ENCODE measurements around the gene ACAP2. TPM values are rescaled to one million over a fixed set of nuclear protein-coding genes. Genes with fewer than 3 reads are reported as not detected.

Gene ACAP2
- total RNA-seq, 1 donor from 2014 or later = 12.8 TPM

- intact Hi-C loops (cut with DNase I) = no loop called here
- DNase-seq (no peak), ATAC-seq (ENCODE audit: poor library complexity) (no peak)
Observed at GRCh38 chr3:195269375-195270078, 173.3 kb downstream of the ACAP2 start.

GRCh38 chr3:195268576-195269309 lies 174.1 kb downstream of the ACAP2 start:
- no peak for DNase-seq
- intact Hi-C loops (cut with DNase I) = no loop called here
- no peak for ATAC-seq (ENCODE audit: poor library complexity)

- intact Hi-C loops (cut with DNase I) = no loop called here
- DNase-seq (no peak), ATAC-seq (ENCODE audit: poor library complexity) (no peak)
Observed at GRCh38 chr3:195267096-195267495, 175.7 kb downstream of the ACAP2 start.

GRCh38 chr3:195266428-195266827 lies 176.4 kb downstream of the ACAP2 start:
- ATAC-seq (ENCODE audit: poor library complexity) = no peak
- intact Hi-C loops (cut with DNase I) = no loop called here
- DNase-seq = no peak

- intact Hi-C loops (cut with DNase I) = no loop called here
- no peak for DNase-seq
- ATAC-seq (ENCODE audit: poor library complexity) = no peak
Observed at GRCh38 chr3:195265363-195265976, 177.3 kb downstream of the ACAP2 start.

- ATAC-seq (ENCODE audit: poor library complexity) (no peak), DNase-seq (no peak)
- intact Hi-C loops (cut with DNase I) = no loop called here
Observed at GRCh38 chr3:195263925-195264600, 178.8 kb downstream of the ACAP2 start.

GRCh38 chr3:195263193-195263924 lies 179.5 kb downstream of the ACAP2 start:
- intact Hi-C loops (cut with DNase I) = no loop called here
- no peak for DNase-seq

GRCh38 chr3:195261925-195262324 lies 180.9 kb downstream of the ACAP2 start:
- intact Hi-C loops (cut with DNase I) = loop anchor here (2.0 kb wide), 2 partner anchors 259 to 579 kb away; no protein-coding TSS in a partner anchor
- no peak for ATAC-seq (ENCODE audit: poor library complexity)

More at GRCh38 chr3:195263193-195263924, 179.5 kb downstream of the ACAP2 start:
- no peak for ATAC-seq (ENCODE audit: poor library complexity)

GRCh38 chr3:195260280-195260905 lies 182.4 kb downstream of the ACAP2 start:
- intact Hi-C loops (cut with DNase I) = loop anchor here (2.0 kb wide), 2 partner anchors 258 to 578 kb away; no protein-coding TSS in a partner anchor
- DNase-seq (peak; percentile 69), ATAC-seq (ENCODE audit: poor library complexity) (peak; percentile 21)

More at GRCh38 chr3:195261925-195262324, 180.9 kb downstream of the ACAP2 start:
- no peak for DNase-seq

GRCh38 chr3:195259475-195260279 lies 183.1 kb downstream of the ACAP2 start:
- DNase-seq (peak; percentile 93), ATAC-seq (ENCODE audit: poor library complexity) (peak; percentile 91)
- intact Hi-C loops (cut with DNase I) = loop anchor here (2.0 to 10.0 kb wide), 3 partner anchors 135 to 577 kb away; no protein-coding TSS in a partner anchor

GRCh38 chr3:195259154-195259474 lies 183.7 kb downstream of the ACAP2 start:
- intact Hi-C loops (cut with DNase I) = loop anchor here (10.0 kb wide), 1 partner anchor 134 kb away; no protein-coding TSS in a partner anchor
- ATAC-seq (ENCODE audit: poor library complexity) (no peak), DNase-seq (no peak)

- ATAC-seq (ENCODE audit: poor library complexity) (peak; percentile 1), DNase-seq (no peak)
- intact Hi-C loops (cut with DNase I) = loop anchor here (10.0 kb wide), 1 partner anchor 134 kb away; no protein-coding TSS in a partner anchor
Observed at GRCh38 chr3:195258449-195259153, 184.2 kb downstream of the ACAP2 start.

GRCh38 chr3:195257454-195258448 lies 185.1 kb downstream of the ACAP2 start:
- ATAC-seq (ENCODE audit: poor library complexity) (no peak), DNase-seq (no peak)
- intact Hi-C loops (cut with DNase I) = loop anchor here (10.0 kb wide), 1 partner anchor 133 kb away; no protein-coding TSS in a partner anchor

- ATAC-seq (ENCODE audit: poor library complexity) = no peak
- DNase-seq = no peak
- intact Hi-C loops (cut with DNase I) = loop anchor here (10.0 kb wide), 1 partner anchor 132 kb away; no protein-coding TSS in a partner anchor
Observed at GRCh38 chr3:195256639-195257453, 186.0 kb downstream of the ACAP2 start.
